OCI-LY7 (cell line): ENCODE data around the gene SNRK. TPM values are rescaled to one million over a fixed set of nuclear protein-coding genes. Genes with fewer than 3 reads are reported as not detected.

Experiments used
- BruUV-seq: library from RNA; stranded (reverse); fragments of 400-500 nt; replicated peaks from 2 replicates; lab custom pipeline; 2021; lab: Mats Ljungman, UMichigan
- CTCF ChIA-PET: fragments of 300-600 bp; sonication (Branson Sonifier 250); formaldehyde crosslinking; loops from one replicate; lab custom pipeline; 2022; ENCODE audit warnings: antibody characterized with exemption; ENCODE audit not compliant: unreplicated experiment; lab: Charles Lee
- POLR2A ChIA-PET: fragments of 300-600 bp; sonication (Branson Sonifier 250); formaldehyde crosslinking; loops from one replicate; lab custom pipeline; 2022; ENCODE audit warnings: antibody characterized with exemption; lab: Charles Lee
- DNase-seq: peaks from one replicate; pipeline ENCODE4 v3.0.0-alpha.2; 2015; ENCODE audit warnings: low spot score
- H2AFZ ChIP-seq: fragments of 200-600 bp; sonication (generic), shearing (Covaris generic); 2 replicates; pipeline ENCODE4 v1.6.1; 2014; ENCODE audit warnings: mild to moderate bottlenecking, antibody characterized with exemption, low read length, moderate library complexity
- H3K27ac ChIP-seq: fragments of 200-600 bp; sonication (generic); 2 replicates; pipeline ENCODE4 v1.5.1; 2014; ENCODE audit warnings: mixed run types, low read depth, mild to moderate bottlenecking, moderate library complexity, low read length, inconsistent platforms; ENCODE audit not compliant: poor library complexity, severe bottlenecking
- H3K36me3 ChIP-seq: fragments of 200-600 bp; sonication (generic); 2 replicates; pipeline ENCODE4 v1.6.1; 2014; ENCODE audit warnings: mild to moderate bottlenecking, antibody characterized with exemption, low read length, moderate library complexity, mixed read lengths; ENCODE audit not compliant: insufficient read depth
- H3K4me1 ChIP-seq: fragments of 200-600 bp; sonication (generic); 2 replicates; pipeline ENCODE4 v1.5.1; 2014; ENCODE audit warnings: mild to moderate bottlenecking, low read length; ENCODE audit not compliant: insufficient read depth, poor library complexity, severe bottlenecking
- H3K4me2 ChIP-seq: fragments of 200-600 bp; sonication (generic); 2 replicates; pipeline ENCODE4 v1.6.1; 2014; ENCODE audit warnings: mild to moderate bottlenecking, low read length
- H3K4me3 ChIP-seq: fragments of 200-600 bp; sonication (generic); 2 replicates; pipeline ENCODE4 v1.5.1; 2014; ENCODE audit warnings: mild to moderate bottlenecking, low read depth, low read length; ENCODE audit not compliant: poor library complexity, severe bottlenecking
- H3K79me2 ChIP-seq: fragments of 200-600 bp; sonication (generic); 2 replicates; pipeline ENCODE4 v1.6.1; 2016; ENCODE audit warnings: low read depth, mild to moderate bottlenecking, low read length, moderate library complexity, mixed read lengths; ENCODE audit not compliant: insufficient read depth
- H3K9me2 ChIP-seq: fragments of 200-600 bp; sonication (generic); 2 replicates; pipeline ENCODE4 v1.6.1; 2016; ENCODE audit warnings: mild to moderate bottlenecking, low read length, mixed read lengths; ENCODE audit not compliant: insufficient read depth
- H3K9me3 ChIP-seq: fragments of 200-600 bp; sonication (generic); 2 replicates; pipeline ENCODE4 v1.6.1; 2014; ENCODE audit warnings: mild to moderate bottlenecking, mixed run types, low read length, mixed read lengths
- H4K20me1 ChIP-seq: fragments of 200-600 bp; sonication (generic); 2 replicates; pipeline ENCODE4 v1.6.1; 2014; ENCODE audit warnings: mild to moderate bottlenecking, antibody characterized with exemption, low read length, moderate library complexity, mixed read lengths; ENCODE audit not compliant: insufficient read depth
- EZH2phosphoT487 ChIP-seq: fragments of 200-600 bp; sonication (generic); IDR thresholded peaks from 2 replicates; pipeline ENCODE4 v1.6.1; 2018; ENCODE audit warnings: low read depth, borderline replicate concordance, mild to moderate bottlenecking, mixed run types, antibody characterized with exemption, low read length, moderate library complexity, mixed read lengths
- intact Hi-C: fragments of 100-400 bp; cut with micrococcal nuclease; formaldehyde crosslinking; loops from one replicate; pipeline ENCODE4 v1.10.0; 2022; ENCODE audit not compliant: unreplicated experiment
- total RNA-seq, 2 experiments: library from RNA; depleted of rRNA in 1 of 2; stranded (reverse); fragments of >200 nt in 1 of 2; shearing (Covaris generic) in 1 of 2; gene quantifications; 2 replicates each; pipeline ENCODE4 v1.2.3, GENCODE V29; 2014 to 2022
- TF ChIP-seq, protein P1 (sequence below): fragments of 200-600 bp; sonication (generic); conservative IDR thresholded peaks from 2 replicates; pipeline ENCODE4 v1.5.1; 2014; ENCODE audit warnings: mild to moderate bottlenecking, antibody characterized with exemption, low read length, moderate library complexity, mixed read lengths

The SNRK gene
- total RNA-seq, 2 experiments from 2014 or later = 15.5 TPM

DNA sequence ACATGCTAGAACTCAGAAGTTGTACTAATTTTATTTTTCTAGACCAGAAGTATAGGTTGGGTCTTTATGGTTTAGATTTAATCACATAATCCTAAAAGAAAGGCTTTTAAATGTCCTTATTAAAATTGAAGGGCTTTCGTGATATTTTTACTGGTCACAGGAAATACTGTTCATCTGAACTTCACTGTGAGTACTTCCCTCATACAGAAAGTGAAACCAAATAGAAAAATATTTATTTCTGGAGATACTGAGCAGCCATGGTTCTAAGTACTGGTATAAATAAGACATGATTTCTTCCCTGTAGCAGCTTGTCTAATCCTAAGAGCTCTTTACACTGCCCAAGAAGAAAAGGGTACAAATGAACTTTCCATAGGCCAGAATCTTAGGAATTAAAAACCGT, 2.0 kb downstream of the SNRK start:
- TF ChIP-seq EZH2phosphoT487 = no peak
- TF ChIP-seq, protein P1, sequence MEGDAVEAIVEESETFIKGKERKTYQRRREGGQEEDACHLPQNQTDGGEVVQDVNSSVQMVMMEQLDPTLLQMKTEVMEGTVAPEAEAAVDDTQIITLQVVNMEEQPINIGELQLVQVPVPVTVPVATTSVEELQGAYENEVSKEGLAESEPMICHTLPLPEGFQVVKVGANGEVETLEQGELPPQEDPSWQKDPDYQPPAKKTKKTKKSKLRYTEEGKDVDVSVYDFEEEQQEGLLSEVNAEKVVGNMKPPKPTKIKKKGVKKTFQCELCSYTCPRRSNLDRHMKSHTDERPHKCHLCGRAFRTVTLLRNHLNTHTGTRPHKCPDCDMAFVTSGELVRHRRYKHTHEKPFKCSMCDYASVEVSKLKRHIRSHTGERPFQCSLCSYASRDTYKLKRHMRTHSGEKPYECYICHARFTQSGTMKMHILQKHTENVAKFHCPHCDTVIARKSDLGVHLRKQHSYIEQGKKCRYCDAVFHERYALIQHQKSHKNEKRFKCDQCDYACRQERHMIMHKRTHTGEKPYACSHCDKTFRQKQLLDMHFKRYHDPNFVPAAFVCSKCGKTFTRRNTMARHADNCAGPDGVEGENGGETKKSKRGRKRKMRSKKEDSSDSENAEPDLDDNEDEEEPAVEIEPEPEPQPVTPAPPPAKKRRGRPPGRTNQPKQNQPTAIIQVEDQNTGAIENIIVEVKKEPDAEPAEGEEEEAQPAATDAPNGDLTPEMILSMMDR = no peak
- Histone ChIP-seq H3K27ac (peak overlapping the region; percentile 26), H3K79me2 (peaks cover 40% of the 10 kb centered on the region), H3K4me3 (peak overlapping the region; percentile 73), H3K4me2 (peak overlapping the region; percentile 89), H3K9me3 (no peaks in the 10 kb centered on the region), H3K4me1 (peaks cover 37% of the 10 kb centered on the region), H3K9me2 (no peaks in the 10 kb centered on the region), H4K20me1 (peaks cover 32% of the 10 kb centered on the region), H2AFZ (no peak overlapping the region), H3K36me3 (peaks cover 8% of the 10 kb centered on the region; the same call in 1 of the 2 replicates)
- CTCF ChIA-PET = no interaction called here
- intact Hi-C loops = no loop called here
- peak; percentile 51 for DNase-seq
- BruUV-seq = no TSS peak
- POLR2A ChIA-PET = no interaction called here

DNA sequence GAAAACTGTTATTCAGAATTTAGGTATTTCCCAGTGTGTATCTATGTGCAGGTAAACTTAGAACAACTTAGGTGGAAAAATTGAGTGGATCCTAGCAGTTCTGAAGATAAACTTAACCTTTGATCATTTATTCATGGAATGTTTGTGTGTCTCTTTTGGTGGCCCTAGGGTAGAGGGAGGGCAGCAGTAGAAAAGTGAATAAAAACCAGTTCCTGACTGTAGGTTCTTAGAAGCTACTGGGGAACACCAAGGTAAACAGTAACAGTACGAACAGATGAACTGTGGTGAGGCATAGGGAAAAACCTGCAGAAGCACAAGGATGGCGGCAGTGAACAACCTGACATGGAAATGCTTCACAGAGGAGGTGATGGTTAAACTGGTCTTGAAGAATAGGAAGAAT, 2.5 kb downstream of the SNRK start:
- ChIA-PET POLR2A (no interaction called here), CTCF (no interaction called here)
- peaks cover 37% of the 10 kb centered on the region for H3K4me1 ChIP-seq
- BruUV-seq = no TSS peak
- H3K27ac ChIP-seq = peak overlapping the region; percentile 26
- H3K9me2 ChIP-seq = no peaks in the 10 kb centered on the region
- peaks cover 8% of the 10 kb centered on the region; the same call in 1 of the 2 replicates for H3K36me3 ChIP-seq
- intact Hi-C loops = no loop called here
- no peak for DNase-seq
- no peak for TF ChIP-seq EZH2phosphoT487
- TF ChIP-seq, protein P1 = no peak
- H3K9me3 ChIP-seq = no peaks in the 10 kb centered on the region
- peak overlapping the region; percentile 73 for H3K4me3 ChIP-seq
- peak overlapping the region; percentile 89 for H3K4me2 ChIP-seq
- H2AFZ ChIP-seq = no peak overlapping the region
- peaks cover 45% of the 10 kb centered on the region for H3K79me2 ChIP-seq
- peaks cover 32% of the 10 kb centered on the region for H4K20me1 ChIP-seq

DNA sequence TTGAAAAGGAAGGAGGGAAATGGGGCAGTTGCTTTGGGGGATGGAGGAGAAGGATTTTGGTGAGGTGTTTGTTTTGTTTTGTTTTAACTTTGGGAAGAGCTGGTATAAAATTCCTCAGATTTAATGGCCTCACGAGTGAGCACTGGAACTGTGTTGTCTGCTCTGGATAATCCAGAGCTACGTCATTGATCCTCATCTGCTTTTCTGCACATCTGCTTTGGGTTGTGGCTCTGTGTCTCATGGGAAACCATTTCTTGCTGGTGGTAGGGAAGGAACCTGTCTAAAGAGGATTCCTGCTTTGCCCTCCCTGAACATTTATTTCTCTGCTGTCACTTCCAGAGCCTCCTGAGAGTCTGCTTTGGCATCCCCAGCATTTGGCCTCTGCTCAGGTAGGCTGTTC, 3.1 kb downstream of the SNRK start:
- Histone ChIP-seq H3K27ac (no peak overlapping the region), H3K36me3 (peaks cover 8% of the 10 kb centered on the region; the same call in 1 of the 2 replicates), H3K9me3 (no peaks in the 10 kb centered on the region), H3K4me2 (peak overlapping the region; percentile 89; the same call in 1 of the 2 replicates), H3K4me1 (peaks cover 37% of the 10 kb centered on the region), H3K4me3 (no peak overlapping the region), H3K79me2 (peaks cover 51% of the 10 kb centered on the region), H3K9me2 (no peaks in the 10 kb centered on the region), H2AFZ (no peak overlapping the region), H4K20me1 (peaks cover 32% of the 10 kb centered on the region)
- BruUV-seq = no TSS peak
- intact Hi-C loops = no loop called here
- CTCF ChIA-PET = no interaction called here
- no peak for DNase-seq
- TF ChIP-seq, protein P1 = no peak
- no peak for TF ChIP-seq EZH2phosphoT487
- POLR2A ChIA-PET = interaction anchor here (1.0 kb wide), 1 partner anchor 66 kb away, joined by 3 read pairs; no protein-coding TSS in a partner anchor
